Right kidney (tissue), 1 donor: ENCODE data around the gene TIGD1.

Experiments
- DNase-seq: peaks from one replicate; pipeline ENCODE4 v3.0.0-alpha.2; 2016

TIGD1 gene

GRCh38 chr2:232501794-232502390, 48.5 kb downstream of the TIGD1 start:
- no peak for DNase-seq

GRCh38 chr2:232501331-232501771, 49.0 kb downstream of the TIGD1 start:
- DNase-seq = no peak

GRCh38 chr2:232498452-232498851, 51.9 kb downstream of the TIGD1 start:
- no peak for DNase-seq
